Measurements from ENCODE around the gene ZSCAN21. TPM values are rescaled to one million over a fixed set of nuclear protein-coding genes. Genes with fewer than 3 reads are reported as not detected.

ZSCAN21 gene
- polyA plus RNA-seq, 4 donors, result 4.0 to 12.5 (median 6.5) TPM

DNA sequence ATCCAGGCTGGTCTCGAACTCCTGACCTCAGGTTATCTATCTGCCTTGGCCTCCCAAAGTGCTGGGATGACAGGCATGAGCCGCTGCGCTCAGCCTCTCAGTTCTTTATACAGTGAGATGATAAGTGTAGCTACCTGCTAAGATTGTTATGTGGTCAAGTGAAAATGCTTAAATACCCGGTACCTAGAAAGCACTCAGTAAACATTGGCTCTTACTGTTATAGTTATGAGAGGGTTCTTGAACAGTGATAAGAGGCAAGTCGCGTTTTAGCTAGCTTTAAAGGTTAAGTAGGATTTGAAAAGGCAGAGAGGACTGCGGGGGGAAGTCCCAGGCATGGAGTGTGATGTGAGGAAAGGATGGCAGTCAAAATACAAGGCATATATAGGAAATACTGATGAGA is 29.7 kb upstream of the ZSCAN21 start:
- peaks cover 5 to 47% (median 13%) of the 10 kb centered on the region in 3 donors for H3K36me3 ChIP-seq (ENCODE audit: control insufficient read depth in 3 of 3, insufficient read depth in 2 of 3, low read depth in 1 of 3, low read length in 3 of 3)
- H3K4me1 ChIP-seq (ENCODE audit: control insufficient read depth in 3 of 3, insufficient read depth in 2 of 3, low read depth in 1 of 3, low read length in 2 of 3), result peaks cover 0 to 38% (median 5%) of the 10 kb centered on the region in 3 donors
- H3K27ac ChIP-seq (ENCODE audit: low read depth in 1 of 3, low read length in 2 of 3), result no peak overlapping the region
- H3K27me3 ChIP-seq (ENCODE audit: control insufficient read depth in 3 of 3, insufficient read depth in 3 of 3, low read length in 3 of 3), result no peaks in the 10 kb centered on the region
- no peak for DNase-seq
- FAIRE-seq, result no peak
- whole genome bisulfite sequencing, 3 donors, result 54 to 78% (median 56%) methylated on average over 7 of the region's 7 CpGs
- no peaks in the 10 kb centered on the region for H3K9me3 ChIP-seq (ENCODE audit: control insufficient read depth in 2 of 2, insufficient read depth in 1 of 2, low read depth in 1 of 2, low read length in 1 of 2)
- H3K4me3 ChIP-seq (ENCODE audit: low read depth in 1 of 3, low read length in 3 of 3), result no peak overlapping the region

DNA sequence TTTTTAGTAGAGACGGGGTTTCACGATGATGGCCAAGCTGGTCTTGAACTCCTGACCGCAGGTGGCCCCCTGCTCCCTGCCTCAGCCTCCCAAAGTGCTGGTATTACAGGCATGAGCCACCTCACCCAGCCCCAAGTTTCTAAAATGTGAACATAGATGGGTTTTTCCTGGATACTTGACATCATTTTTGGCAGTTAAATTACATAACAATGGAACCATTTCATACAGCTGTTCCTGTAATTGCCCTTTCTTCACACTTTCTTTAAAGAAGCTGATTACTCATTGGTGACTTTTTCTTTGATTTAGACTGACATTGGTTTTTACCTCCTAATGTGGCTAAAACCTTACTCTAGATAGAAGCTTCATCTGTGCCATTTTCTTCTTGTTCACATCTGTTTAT is 28.3 kb upstream of the ZSCAN21 start:
- no peak for DNase-seq
- no peak for FAIRE-seq
- Histone ChIP-seq H3K9me3 (ENCODE audit: control insufficient read depth in 2 of 2, insufficient read depth in 1 of 2, low read depth in 1 of 2, low read length in 1 of 2) (no peaks in the 10 kb centered on the region), H3K4me1 (ENCODE audit: control insufficient read depth in 3 of 3, insufficient read depth in 2 of 3, low read depth in 1 of 3, low read length in 2 of 3) (peaks cover 0 to 34% (median 5%) of the 10 kb centered on the region in 3 donors), H3K36me3 (ENCODE audit: control insufficient read depth in 3 of 3, insufficient read depth in 2 of 3, low read depth in 1 of 3, low read length in 3 of 3) (peaks cover 5 to 55% (median 13%) of the 10 kb centered on the region in 3 donors), H3K4me3 (ENCODE audit: low read depth in 1 of 3, low read length in 3 of 3) (no peak overlapping the region), H3K27ac (ENCODE audit: low read depth in 1 of 3, low read length in 2 of 3) (no peak overlapping the region), H3K27me3 (ENCODE audit: control insufficient read depth in 3 of 3, insufficient read depth in 3 of 3, low read length in 3 of 3) (no peaks in the 10 kb centered on the region)
- 80 to 90% (median 84%) methylated on average over 3 of the region's 3 CpGs for WGBS, 3 donors

DNA sequence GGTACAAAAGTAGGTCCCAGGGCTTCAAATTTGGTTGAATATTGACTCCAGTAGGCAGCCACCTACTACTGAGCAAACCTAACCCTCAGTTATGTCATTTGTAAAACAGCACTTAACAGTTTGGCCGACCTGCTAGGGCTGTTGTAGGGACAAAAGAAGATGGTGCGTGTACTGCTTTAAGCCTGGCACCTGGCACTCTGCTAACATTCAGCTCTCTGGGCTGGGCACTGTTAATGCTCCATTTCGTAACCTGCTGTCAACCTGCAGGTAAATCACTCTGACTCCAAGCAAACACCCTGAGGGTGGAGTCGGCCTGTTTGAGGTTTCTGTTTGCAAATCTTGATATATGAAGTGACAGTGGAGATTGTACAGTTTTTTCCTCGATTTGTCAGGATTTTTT is 27.0 kb upstream of the ZSCAN21 start:
- DNase-seq (peak; percentile 75 to 85), FAIRE-seq (no peak)
- Histone ChIP-seq H3K4me1 (ENCODE audit: control insufficient read depth in 3 of 3, insufficient read depth in 2 of 3, low read depth in 1 of 3, low read length in 2 of 3) (peaks cover 0 to 22% (median under 1%) of the 10 kb centered on the region in 3 donors), H3K27me3 (ENCODE audit: control insufficient read depth in 3 of 3, insufficient read depth in 3 of 3, low read length in 3 of 3) (no peaks in the 10 kb centered on the region), H3K27ac (ENCODE audit: low read depth in 1 of 3, low read length in 2 of 3) (peak overlapping the region in 2 of 3 donors; percentile 58 to 74), H3K4me3 (ENCODE audit: low read depth in 1 of 3, low read length in 3 of 3) (no peak overlapping the region), H3K36me3 (ENCODE audit: control insufficient read depth in 3 of 3, insufficient read depth in 2 of 3, low read depth in 1 of 3, low read length in 3 of 3) (peaks cover 5 to 63% (median 15%) of the 10 kb centered on the region in 3 donors), H3K9me3 (ENCODE audit: control insufficient read depth in 2 of 2, insufficient read depth in 1 of 2, low read depth in 1 of 2, low read length in 1 of 2) (no peaks in the 10 kb centered on the region)
- 16 to 61% (median 34%) methylated on average over 5 of the region's 5 CpGs for WGBS, 3 donors

DNA sequence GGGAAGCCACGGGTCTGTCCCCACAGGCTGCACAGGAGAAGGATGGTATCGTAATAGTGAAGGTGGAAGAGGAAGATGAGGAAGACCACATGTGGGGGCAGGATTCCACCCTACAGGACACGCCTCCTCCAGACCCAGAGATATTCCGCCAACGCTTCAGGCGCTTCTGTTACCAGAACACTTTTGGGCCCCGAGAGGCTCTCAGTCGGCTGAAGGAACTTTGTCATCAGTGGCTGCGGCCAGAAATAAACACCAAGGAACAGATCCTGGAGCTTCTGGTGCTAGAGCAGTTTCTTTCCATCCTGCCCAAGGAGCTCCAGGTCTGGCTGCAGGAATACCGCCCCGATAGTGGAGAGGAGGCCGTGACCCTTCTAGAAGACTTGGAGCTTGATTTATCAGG is 26.0 kb upstream of the ZSCAN21 start:
- DNase-seq (no peak), FAIRE-seq (no peak)
- 87 to 94% (median 89%) methylated on average over 12 of the region's 12 CpGs for WGBS, 3 donors
- Histone ChIP-seq H3K27me3 (ENCODE audit: control insufficient read depth in 3 of 3, insufficient read depth in 3 of 3, low read length in 3 of 3) (no peaks in the 10 kb centered on the region), H3K36me3 (ENCODE audit: control insufficient read depth in 3 of 3, insufficient read depth in 2 of 3, low read depth in 1 of 3, low read length in 3 of 3) (peaks cover 5 to 67% (median 15%) of the 10 kb centered on the region in 3 donors), H3K4me1 (ENCODE audit: control insufficient read depth in 3 of 3, insufficient read depth in 2 of 3, low read depth in 1 of 3, low read length in 2 of 3) (peaks cover 0 to 20% (median 0%) of the 10 kb centered on the region in 3 donors), H3K4me3 (ENCODE audit: low read depth in 1 of 3, low read length in 3 of 3) (no peak overlapping the region), H3K9me3 (ENCODE audit: control insufficient read depth in 2 of 2, insufficient read depth in 1 of 2, low read depth in 1 of 2, low read length in 1 of 2) (no peaks in the 10 kb centered on the region), H3K27ac (ENCODE audit: low read depth in 1 of 3, low read length in 2 of 3) (peak overlapping the region in 1 of 3 donors; percentile 55)

DNA sequence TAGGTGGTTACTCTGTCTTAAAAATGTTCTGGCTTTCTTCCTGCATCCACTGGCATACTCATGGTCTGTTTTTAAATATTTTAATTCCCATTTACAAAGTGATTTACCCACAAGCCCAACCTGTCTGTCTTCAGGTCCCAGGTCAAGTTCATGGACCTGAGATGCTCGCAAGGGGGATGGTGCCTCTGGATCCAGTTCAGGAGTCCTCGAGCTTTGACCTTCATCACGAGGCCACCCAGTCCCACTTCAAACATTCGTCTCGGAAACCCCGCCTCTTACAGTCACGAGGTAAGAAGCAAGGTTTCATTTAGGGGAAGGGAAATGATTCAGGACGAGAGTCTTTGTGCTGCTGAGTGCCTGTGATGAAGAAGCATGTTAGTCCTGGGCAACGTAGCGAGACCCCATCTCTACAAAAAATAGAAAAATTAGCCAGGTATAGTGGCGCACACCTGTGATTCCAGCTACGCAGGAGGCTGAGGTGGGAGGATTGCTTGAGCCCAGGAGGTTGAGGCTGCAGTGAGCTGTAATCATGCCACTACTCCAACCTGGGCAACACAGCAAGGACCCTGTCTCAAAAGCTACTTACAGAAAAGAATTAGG is 25.5 kb upstream of the ZSCAN21 start:
- FAIRE-seq (no peak), DNase-seq (peak in 1 of 2 donors; percentile 74)
- no peaks in the 10 kb centered on the region for H3K9me3 ChIP-seq (ENCODE audit: control insufficient read depth in 2 of 2, insufficient read depth in 1 of 2, low read depth in 1 of 2, low read length in 1 of 2)
- H3K4me3 ChIP-seq (ENCODE audit: low read depth in 1 of 3, low read length in 3 of 3), result no peak overlapping the region
- peaks cover 5 to 65% (median 15%) of the 10 kb centered on the region in 3 donors for H3K36me3 ChIP-seq (ENCODE audit: control insufficient read depth in 3 of 3, insufficient read depth in 2 of 3, low read depth in 1 of 3, low read length in 3 of 3)
- H3K4me1 ChIP-seq (ENCODE audit: control insufficient read depth in 3 of 3, insufficient read depth in 2 of 3, low read depth in 1 of 3, low read length in 2 of 3), result peaks cover 0 to 20% (median 0%) of the 10 kb centered on the region in 3 donors
- 48 to 73% (median 54%) methylated on average over 12 of the region's 12 CpGs for WGBS, 3 donors
- no peaks in the 10 kb centered on the region for H3K27me3 ChIP-seq (ENCODE audit: control insufficient read depth in 3 of 3, insufficient read depth in 3 of 3, low read length in 3 of 3)
- H3K27ac ChIP-seq (ENCODE audit: low read depth in 1 of 3, low read length in 2 of 3), result peak overlapping the region in 1 of 3 donors; percentile 55

DNA sequence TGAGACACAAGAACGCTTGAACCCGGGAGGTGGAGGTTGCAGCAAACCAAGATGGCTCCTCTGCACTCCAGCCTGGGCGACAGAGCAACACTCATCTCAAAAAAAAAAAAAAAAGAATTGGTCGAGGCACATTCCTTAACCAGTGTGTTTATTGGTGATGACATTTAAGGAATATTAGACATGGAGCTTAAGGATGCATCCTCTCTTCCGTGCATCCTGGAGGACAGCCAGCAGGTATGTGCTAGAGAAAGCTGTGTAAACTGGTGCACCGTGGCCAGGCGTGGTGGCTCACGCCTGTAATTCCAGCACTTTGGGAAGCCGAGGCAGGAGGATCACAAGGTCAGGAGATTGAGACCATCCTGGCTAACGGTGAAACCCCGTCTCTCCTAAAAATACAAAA is 22.4 kb upstream of the ZSCAN21 start:
- H3K27me3 ChIP-seq (ENCODE audit: control insufficient read depth in 3 of 3, insufficient read depth in 3 of 3, low read length in 3 of 3), result no peaks in the 10 kb centered on the region
- no peaks in the 10 kb centered on the region for H3K9me3 ChIP-seq (ENCODE audit: control insufficient read depth in 2 of 2, insufficient read depth in 1 of 2, low read depth in 1 of 2, low read length in 1 of 2)
- no peak for FAIRE-seq
- H3K4me1 ChIP-seq (ENCODE audit: control insufficient read depth in 3 of 3, insufficient read depth in 2 of 3, low read depth in 1 of 3, low read length in 2 of 3), result peaks cover 0 to 20% (median 0%) of the 10 kb centered on the region in 3 donors
- peaks cover 10 to 75% (median 27%) of the 10 kb centered on the region in 3 donors for H3K36me3 ChIP-seq (ENCODE audit: control insufficient read depth in 3 of 3, insufficient read depth in 2 of 3, low read depth in 1 of 3, low read length in 3 of 3)
- no peak overlapping the region for H3K4me3 ChIP-seq (ENCODE audit: low read depth in 1 of 3, low read length in 3 of 3)
- WGBS, 3 donors, result 86 to 95% (median 87%) methylated on average over 11 of the region's 11 CpGs
- no peak for DNase-seq
- no peak overlapping the region for H3K27ac ChIP-seq (ENCODE audit: low read depth in 1 of 3, low read length in 2 of 3)

DNA sequence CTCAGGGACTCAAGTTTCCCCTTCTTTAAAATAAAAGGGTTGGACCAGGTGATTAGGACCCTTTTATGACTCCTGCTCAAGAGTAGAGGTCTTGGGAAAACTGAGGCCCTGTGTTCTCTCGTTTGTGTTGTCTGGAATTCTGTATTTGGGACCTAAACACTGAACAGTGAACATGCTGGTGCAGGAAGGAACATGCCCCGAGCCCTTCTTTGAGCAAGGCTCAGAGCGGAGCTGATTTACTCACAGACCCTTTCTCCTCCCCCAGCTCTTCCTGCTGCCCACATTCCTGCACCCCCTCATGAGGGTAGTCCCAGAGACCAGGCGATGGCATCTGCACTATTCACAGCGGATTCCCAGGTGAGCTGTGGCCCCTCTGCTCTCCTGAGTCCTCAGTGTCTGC is 20.0 kb upstream of the ZSCAN21 start:
- no peak overlapping the region for H3K4me3 ChIP-seq (ENCODE audit: low read depth in 1 of 3, low read length in 3 of 3)
- H3K4me1 ChIP-seq (ENCODE audit: control insufficient read depth in 3 of 3, insufficient read depth in 2 of 3, low read depth in 1 of 3, low read length in 2 of 3), result no peaks in the 10 kb centered on the region
- FAIRE-seq, result no peak
- no peak for DNase-seq
- peaks cover 14 to 77% (median 23%) of the 10 kb centered on the region in 3 donors for H3K36me3 ChIP-seq (ENCODE audit: control insufficient read depth in 3 of 3, insufficient read depth in 2 of 3, low read depth in 1 of 3, low read length in 3 of 3)
- peaks cover 0 to 15% of the 10 kb centered on the region in 2 donors for H3K9me3 ChIP-seq (ENCODE audit: control insufficient read depth in 2 of 2, insufficient read depth in 1 of 2, low read depth in 1 of 2, low read length in 1 of 2)
- 89 to 91% (median 89%) methylated on average over 5 of the region's 5 CpGs for WGBS, 3 donors
- no peak overlapping the region for H3K27ac ChIP-seq (ENCODE audit: low read depth in 1 of 3, low read length in 2 of 3)
- no peaks in the 10 kb centered on the region for H3K27me3 ChIP-seq (ENCODE audit: control insufficient read depth in 3 of 3, insufficient read depth in 3 of 3, low read length in 3 of 3)

DNA sequence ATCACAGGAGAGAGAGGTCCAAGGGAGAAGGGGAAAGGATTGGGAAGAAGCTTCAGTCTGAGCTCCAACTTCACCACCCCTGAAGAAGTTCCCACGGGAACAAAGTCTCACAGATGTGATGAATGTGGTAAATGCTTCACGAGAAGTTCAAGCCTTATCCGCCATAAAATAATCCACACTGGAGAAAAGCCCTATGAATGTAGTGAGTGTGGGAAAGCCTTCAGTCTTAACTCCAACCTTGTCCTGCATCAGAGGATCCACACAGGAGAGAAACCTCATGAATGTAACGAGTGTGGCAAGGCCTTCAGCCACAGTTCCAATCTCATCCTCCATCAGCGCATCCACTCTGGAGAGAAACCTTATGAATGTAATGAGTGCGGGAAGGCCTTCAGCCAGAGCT is 16.0 kb upstream of the ZSCAN21 start:
- DNase-seq (no peak), FAIRE-seq (no peak)
- Histone ChIP-seq H3K36me3 (ENCODE audit: control insufficient read depth in 3 of 3, insufficient read depth in 2 of 3, low read depth in 1 of 3, low read length in 3 of 3) (peaks cover 14 to 67% (median 20%) of the 10 kb centered on the region in 3 donors), H3K27me3 (ENCODE audit: control insufficient read depth in 3 of 3, insufficient read depth in 3 of 3, low read length in 3 of 3) (no peaks in the 10 kb centered on the region), H3K27ac (ENCODE audit: low read depth in 1 of 3, low read length in 2 of 3) (no peak overlapping the region), H3K4me1 (ENCODE audit: control insufficient read depth in 3 of 3, insufficient read depth in 2 of 3, low read depth in 1 of 3, low read length in 2 of 3) (peaks cover 0 to 16% (median 4%) of the 10 kb centered on the region in 3 donors), H3K9me3 (ENCODE audit: control insufficient read depth in 2 of 2, insufficient read depth in 1 of 2, low read depth in 1 of 2, low read length in 1 of 2) (peaks cover 0 to 17% of the 10 kb centered on the region in 2 donors), H3K4me3 (ENCODE audit: low read depth in 1 of 3, low read length in 3 of 3) (no peak overlapping the region)
- 93 to 96% (median 93%) methylated on average over 6 of the region's 6 CpGs for WGBS, 3 donors

Data from small intestine (tissue), 7 donors.